Mononuclear cell (primary cell): ENCODE results near the gene CBX6. TPM values are rescaled to one million over a fixed set of nuclear protein-coding genes. Genes with fewer than 3 reads are reported as not detected.
"Not testable (repeated sequence)": the region's sequence is repeated elsewhere in the genome, so short reads cannot be mapped to it uniquely, and the experiment has no call there.

Experiments used
- H3K27me3 ChIP-seq: 2 replicates; pipeline ENCODE4 v1.6.0; 2011; ENCODE audit warnings: low read length, control low read depth; ENCODE audit not compliant: insufficient read depth
- H3K4me1 ChIP-seq: 2 replicates; pipeline ENCODE4 v1.5.1; 2011; ENCODE audit warnings: mild to moderate bottlenecking, low read length, control low read depth; ENCODE audit not compliant: insufficient read depth
- H3K4me3 ChIP-seq: 2 replicates; pipeline ENCODE4 v1.5.1; 2011; ENCODE audit warnings: mild to moderate bottlenecking, low read length, moderate library complexity
- H3K9me3 ChIP-seq: 2 replicates; pipeline ENCODE4 v1.5.1; 2011; ENCODE audit warnings: low read depth, mild to moderate bottlenecking, control low read depth, low read length
- total RNA-seq: library from RNA; depleted of rRNA; stranded (reverse); fragments of >200 nt; gene quantifications from one replicate; pipeline ENCODE4 v1.2.3, GENCODE V29; 2012

The CBX6 gene
- total RNA-seq, 1 donor = 28.7 TPM

DNA sequence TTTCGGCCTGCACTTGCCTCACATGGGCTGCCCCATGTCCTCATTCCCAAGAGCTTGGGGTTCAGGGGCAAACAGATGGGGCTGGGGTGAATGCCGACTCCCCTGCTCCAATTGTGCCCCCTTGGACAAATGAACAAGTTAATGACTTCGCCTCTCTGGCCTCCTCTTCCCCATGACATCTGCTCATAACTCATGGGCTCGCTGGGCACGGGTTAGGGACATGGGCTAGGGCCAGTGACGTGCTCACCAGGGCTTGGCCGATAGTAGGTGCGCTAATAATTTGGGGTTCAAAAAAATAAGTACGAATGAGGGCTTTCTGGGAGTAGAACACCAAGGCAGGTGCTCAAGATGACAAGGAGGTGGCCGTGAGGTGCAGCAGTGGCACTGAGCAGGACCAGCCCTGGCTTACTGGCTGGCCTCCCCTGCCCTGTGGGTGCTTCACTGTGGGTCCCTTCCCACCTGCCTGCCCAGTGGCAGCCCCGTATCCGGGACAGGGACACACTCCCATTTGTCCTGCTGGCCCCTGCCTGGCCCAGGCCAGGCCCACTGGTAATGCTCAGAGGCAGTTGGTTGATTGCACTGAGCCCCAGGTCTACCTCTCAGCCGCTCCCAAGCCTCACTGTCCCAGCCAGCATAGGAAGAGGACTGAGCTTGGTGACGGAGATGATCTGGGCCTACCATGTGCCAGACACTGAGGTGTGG, 12.3 kb downstream of the CBX6 start:
- H3K4me1 ChIP-seq = no peaks in the 10 kb centered on the region
- no peaks in the 10 kb centered on the region for H3K9me3 ChIP-seq
- H3K4me3 ChIP-seq = no peak overlapping the region
- H3K27me3 ChIP-seq = no peaks in the 10 kb centered on the region

DNA sequence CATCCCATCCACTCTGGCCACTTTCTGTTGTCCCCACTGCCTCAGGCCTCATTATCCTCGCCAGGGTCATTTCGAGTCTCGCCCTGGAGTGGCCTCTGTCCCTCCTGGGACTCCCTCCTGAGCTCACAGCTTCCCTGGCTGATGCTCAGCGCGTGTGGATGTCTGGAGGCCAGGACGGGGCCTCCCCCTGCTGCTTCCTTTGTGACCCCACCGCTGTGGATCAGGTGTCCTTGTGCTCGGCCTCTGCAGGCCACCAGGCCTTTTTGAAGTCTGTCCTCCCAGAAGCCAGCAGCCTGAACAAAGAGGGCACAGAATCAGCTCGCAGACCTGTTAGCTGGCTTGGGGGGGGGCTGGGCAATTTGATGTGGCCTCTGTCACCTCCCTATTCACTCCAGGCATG, 13.5 kb downstream of the CBX6 start:
- H3K27me3 ChIP-seq = no peaks in the 10 kb centered on the region
- H3K4me1 ChIP-seq = no peaks in the 10 kb centered on the region
- no peaks in the 10 kb centered on the region for H3K9me3 ChIP-seq
- H3K4me3 ChIP-seq = no peak overlapping the region

DNA sequence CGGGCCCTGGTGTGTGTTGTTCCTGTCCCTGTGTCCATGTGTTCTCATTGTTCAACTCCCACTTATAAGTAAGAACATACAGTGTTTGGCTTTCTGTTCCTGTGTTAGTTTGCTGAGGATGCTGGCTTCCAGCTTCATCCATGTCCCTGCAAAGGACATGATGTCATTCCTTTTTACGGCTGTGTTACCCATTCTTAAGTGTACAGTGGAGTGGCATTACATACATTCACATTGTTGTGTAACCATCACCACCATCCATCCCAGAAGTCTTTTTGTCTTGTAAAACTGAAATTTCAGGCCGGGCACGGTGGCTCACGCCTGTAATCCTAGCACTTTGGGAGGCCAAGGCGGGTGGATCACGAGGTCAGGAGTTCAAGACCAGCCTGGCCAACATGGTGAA, 17.5 kb downstream of the CBX6 start:
- not testable (repeated sequence) for H3K27me3 ChIP-seq, H3K4me3 ChIP-seq, H3K4me1 ChIP-seq, H3K9me3 ChIP-seq

DNA sequence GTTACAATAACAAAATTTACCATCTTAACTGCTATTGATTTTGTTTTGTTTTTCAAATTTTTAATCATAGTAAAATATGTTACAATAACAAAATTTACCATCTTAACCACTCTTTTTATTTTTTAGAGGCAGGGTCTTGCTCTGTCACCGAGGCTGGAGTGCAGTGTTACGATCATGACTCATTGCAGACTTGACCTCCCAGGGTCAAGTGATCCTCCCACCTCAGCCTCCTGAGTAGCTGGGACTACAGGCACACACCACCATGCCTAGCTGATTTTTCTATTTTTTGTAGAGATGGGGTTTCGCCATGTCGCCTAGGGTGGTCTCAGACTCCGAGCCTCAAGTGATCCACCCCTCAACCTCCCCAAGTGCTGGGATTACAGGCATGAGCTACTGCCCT, 18.1 kb downstream of the CBX6 start:
- H3K27me3 ChIP-seq, H3K9me3 ChIP-seq, H3K4me3 ChIP-seq, H3K4me1 ChIP-seq: not testable (repeated sequence)

DNA sequence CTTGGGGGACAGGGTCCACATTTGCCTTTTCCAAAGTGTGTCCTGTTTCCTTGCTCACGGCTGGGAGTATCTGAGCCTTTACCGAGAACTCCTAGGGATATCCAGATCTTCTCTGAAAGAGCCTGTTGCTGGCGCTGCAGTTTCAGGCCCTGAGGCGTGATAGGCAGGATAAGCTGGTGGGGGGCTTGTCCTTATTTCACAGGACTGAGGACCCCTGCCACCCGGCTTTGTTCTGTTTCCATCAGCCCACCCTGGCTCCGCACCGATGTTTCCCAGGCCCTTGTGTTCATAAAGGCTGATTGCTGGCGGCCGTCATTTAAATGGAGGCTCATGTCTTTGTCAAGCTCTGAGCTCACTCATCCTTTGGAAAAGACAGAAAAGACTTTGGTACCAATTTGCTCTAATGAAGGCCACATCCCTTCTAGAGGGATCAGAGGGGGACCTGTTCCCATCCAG, 18.8 kb downstream of the CBX6 start:
- H3K9me3 ChIP-seq = no peaks in the 10 kb centered on the region

DNA sequence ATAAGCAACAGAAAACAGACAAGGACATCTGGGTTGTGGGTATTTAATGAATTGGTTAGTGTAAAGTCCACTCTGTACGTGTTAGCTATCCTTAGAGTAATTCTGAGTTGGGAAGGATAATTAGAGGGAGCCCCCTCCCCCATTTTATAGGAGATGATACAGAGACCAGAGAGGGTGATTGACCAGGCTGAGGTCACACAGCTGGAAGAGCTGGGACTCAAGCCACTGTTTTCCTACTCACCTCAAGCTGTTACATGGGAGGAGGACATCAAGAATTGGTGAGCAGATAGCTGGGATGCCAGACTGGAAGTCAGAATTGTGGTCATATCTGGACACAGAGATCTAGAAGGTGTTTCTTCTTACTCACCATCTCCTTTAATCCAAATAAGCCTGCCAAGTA, 19.5 kb downstream of the CBX6 start:
- no peaks in the 10 kb centered on the region for H3K9me3 ChIP-seq
- no peak overlapping the region for H3K4me3 ChIP-seq
- no peaks in the 10 kb centered on the region for H3K4me1 ChIP-seq
- no peaks in the 10 kb centered on the region for H3K27me3 ChIP-seq

More for the DNA sequence above, 18.8 kb downstream of the CBX6 start:
- no peaks in the 10 kb centered on the region for H3K4me1 ChIP-seq
- no peak overlapping the region for H3K4me3 ChIP-seq
- H3K27me3 ChIP-seq = no peaks in the 10 kb centered on the region

DNA sequence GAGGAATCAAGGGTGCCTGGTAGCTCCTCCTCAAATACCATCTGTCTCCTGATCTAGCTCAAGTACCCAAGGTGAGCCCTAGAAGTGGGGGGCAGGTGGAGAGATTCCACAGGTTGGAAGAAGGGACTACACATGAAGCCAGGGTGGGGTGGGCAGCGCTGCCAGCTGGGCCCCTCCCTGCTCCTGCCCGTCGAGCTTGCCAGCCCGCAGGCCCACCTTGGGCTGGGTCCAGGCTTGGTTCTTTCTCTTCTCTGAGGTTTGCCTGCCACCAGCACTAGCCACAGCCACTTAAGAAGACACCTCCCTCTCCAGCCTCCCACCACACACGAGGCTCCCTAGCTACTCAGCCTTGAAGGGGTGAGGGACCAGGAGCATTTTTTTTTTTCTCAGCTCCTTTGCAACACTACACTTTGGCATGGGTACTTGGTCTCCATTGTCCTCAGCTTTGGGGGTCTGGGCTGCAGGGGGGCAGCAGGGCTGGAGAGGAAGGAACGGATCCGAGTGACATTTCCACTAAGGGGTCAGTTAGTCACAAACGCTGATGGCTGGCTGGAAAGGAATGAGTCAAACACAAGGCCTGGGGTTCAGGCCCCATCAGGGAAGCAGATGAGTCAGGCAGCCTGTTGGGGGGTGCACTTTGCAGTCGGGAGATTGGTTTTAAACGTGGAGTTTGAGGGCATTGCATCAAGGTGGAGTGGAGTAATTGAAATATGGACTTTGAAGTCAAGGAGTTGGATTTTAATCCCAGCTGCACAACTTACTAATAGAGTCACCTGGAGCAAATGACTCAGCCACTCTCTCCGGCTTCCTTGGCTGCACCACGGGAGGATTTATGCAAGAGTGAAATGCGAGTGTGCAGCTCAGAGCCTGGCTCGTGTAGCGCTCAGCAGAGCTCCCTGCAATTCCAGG, 20.8 kb downstream of the CBX6 start:
- Histone ChIP-seq H3K4me1 (no peaks in the 10 kb centered on the region), H3K4me3 (no peak overlapping the region), H3K9me3 (no peaks in the 10 kb centered on the region), H3K27me3 (peaks cover 2% of the 10 kb centered on the region)

DNA sequence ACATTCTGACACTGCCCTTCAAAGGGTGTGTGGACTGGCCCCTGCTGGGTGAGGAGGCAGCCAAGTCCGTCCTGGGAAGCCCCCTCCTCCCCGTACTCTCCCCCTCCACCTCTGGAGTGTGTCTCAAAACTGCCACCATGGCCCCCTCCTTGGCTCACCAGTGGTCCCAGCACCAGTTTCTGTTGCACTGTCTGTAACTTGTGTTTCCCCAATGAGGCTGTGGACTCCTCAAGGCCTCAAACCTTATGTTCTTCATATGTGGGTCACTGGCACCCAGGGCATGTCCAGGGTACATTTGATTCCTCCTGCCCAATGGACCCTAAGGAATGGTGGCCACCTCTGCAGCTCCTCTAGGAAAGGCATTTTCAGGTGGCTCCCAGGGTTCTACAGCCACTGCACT, 21.6 kb downstream of the CBX6 start:
- H3K27me3 ChIP-seq = peaks cover 6% of the 10 kb centered on the region
- no peaks in the 10 kb centered on the region for H3K9me3 ChIP-seq
- H3K4me1 ChIP-seq = no peaks in the 10 kb centered on the region
- H3K4me3 ChIP-seq = no peak overlapping the region

DNA sequence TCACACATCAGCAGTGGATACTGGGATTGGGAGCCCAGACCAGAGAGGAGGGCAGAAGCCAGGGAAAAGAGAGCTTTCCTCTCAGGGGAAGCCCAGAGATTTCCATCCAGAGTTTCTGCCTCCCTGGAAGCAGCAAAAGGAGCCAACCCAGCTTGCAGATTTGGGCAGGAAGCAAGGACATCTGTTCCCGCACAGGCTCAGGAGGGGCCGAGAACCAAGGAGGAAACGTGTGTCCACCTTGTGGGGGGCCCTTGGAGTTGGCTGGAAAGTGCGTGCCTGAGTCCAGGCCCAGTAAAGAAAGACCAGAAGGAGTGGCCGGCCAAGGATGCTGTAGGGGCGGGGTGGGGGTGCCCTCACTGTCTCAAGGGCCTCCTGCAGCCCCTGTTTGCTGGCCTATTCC, 22.2 kb downstream of the CBX6 start:
- peaks cover 12% of the 10 kb centered on the region for H3K27me3 ChIP-seq
- H3K4me1 ChIP-seq = no peaks in the 10 kb centered on the region
- H3K4me3 ChIP-seq = no peak overlapping the region
- no peaks in the 10 kb centered on the region for H3K9me3 ChIP-seq

DNA sequence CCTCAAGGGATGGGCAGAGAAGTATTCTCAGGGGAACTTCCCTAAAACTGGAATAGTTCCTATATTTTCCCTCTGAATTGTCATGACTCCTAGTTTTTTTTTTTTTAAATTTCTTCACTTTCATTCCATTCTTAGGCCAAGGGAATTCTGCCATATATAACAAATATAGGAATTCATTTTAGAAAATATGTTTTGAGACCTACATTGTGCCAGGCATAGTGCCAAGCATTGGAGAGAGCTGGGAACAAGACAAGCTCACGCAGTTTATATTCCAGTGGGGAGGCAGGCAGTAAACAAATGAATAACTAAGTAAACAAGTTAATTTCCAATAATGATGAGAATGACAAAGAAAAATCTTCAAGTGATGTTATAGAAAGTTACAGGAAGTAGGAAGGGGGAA, 25.6 kb downstream of the CBX6 start:
- H3K4me3 ChIP-seq = no peak overlapping the region
- no peaks in the 10 kb centered on the region for H3K9me3 ChIP-seq
- H3K4me1 ChIP-seq = peaks cover 19% of the 10 kb centered on the region
- H3K27me3 ChIP-seq = peaks cover 34% of the 10 kb centered on the region

DNA sequence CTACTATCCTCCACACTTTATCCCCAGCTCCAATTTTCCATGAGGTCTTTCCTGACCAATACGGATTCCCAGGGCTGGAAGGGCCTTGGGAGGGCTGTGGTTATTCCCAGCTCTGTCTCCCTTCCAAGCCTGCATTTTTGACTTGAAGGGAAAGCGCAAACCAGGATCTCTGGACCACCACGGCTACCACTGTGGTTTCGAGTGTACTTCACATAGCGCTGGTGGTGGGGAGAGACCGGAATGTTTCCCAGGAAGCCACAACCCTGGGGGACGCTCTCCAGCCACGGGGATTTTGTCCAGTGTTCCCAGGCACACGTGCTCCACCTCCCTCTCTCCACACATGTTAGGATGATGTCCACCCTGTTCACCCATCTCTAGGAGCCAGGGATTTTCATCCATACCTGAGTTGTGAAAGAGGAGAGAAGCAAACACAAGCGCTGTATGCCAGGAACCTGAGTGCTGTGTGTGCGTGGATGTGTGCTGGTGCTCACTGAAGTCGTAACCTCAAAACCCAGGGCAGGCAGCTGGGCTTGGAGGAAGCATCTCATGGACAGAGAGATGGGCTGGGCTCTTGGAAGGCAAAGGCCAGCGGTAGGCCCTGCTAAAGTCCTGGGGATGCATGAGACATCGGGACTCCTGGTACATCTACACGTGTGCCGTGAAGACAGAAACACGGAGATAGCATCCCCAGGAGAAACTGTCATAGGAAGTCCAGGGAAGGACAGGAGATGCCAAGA, 26.8 kb downstream of the CBX6 start:
- H3K4me3 ChIP-seq = no peak overlapping the region
- peaks cover 37% of the 10 kb centered on the region for H3K27me3 ChIP-seq
- H3K4me1 ChIP-seq = peaks cover 19% of the 10 kb centered on the region
- H3K9me3 ChIP-seq = no peaks in the 10 kb centered on the region

DNA sequence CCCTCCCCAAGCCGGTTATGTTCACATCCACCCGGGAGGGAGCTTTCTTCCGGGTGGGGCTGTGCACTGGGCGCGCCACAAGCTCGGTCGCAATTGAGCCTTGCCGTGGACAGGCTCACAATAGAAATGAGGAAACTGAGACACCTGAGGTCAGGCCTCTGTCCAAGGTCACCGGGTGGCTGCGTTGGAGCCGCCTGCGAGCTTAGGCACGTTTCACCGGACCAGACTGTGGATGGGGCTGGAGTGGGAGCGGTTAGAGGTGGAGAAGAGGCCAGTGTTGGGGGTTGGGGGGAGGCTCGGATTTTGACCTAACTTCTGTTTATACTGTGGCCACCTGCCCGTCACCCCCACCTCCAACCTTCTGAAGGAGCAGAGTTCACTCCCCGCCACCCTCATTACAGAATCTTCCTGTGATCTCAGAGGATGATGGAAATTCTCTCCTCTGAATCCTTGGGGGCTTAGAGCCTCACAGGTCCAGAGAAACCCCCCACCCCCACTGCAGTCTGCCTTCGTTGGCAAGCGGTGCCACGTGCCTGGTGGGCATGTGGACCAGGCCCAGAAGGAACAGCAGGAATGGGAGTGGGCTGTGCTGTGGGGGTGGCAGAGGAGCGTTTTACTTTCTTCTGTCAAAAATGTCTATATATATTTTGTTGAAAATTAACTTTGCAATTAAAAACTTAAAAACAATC, 27.6 kb downstream of the CBX6 start:
- H3K27me3 ChIP-seq = peaks cover 37% of the 10 kb centered on the region
- peaks cover 19% of the 10 kb centered on the region for H3K4me1 ChIP-seq
- H3K9me3 ChIP-seq = no peaks in the 10 kb centered on the region
- H3K4me3 ChIP-seq = no peak overlapping the region

DNA sequence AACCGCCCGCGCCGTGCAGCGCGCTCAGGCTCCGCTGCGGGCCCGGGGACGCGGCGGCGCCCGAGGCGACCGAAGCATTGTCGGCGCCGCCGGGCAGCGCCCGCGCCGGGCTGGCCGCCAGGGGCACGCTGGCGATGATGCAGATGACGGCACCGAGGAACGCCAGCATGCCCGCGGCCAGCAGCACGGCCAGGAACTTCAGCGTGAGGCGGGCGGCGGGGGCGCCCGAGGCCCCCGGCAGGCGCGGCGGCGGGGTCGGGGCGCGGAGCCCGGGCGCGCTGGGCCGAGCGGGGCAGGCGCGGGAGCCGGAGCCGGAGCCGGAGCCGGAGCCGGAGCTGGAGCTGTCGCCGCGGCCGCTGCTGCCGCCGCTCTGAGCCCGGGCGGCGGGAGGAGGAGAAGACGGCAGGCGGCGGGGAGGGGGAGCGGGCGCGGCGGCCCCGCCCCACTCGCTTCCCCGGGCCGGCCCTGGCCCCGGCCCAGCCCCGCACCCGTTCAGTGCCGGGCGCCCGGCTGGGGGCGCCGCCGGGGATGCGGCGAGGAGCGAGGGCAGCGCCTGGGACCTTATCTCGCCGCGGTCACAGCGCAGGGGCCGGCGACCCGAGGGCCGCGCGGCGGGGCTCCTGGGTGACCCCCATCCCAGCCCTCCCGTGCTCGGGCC, 28.2 kb downstream of the CBX6 start, which contains the start of gene NPTXR:
TSS of gene NPTXR (minus strand) at position 372 of the 658 bp plus-strand sequence.
- Histone ChIP-seq H3K4me3 (no peak within 1 kb of the TSS), H3K4me1 (peaks cover 19% of the 10 kb centered on the region), H3K9me3 (no peaks in the 10 kb centered on the region), H3K27me3 (peaks cover 37% of the 10 kb centered on the region)

DNA sequence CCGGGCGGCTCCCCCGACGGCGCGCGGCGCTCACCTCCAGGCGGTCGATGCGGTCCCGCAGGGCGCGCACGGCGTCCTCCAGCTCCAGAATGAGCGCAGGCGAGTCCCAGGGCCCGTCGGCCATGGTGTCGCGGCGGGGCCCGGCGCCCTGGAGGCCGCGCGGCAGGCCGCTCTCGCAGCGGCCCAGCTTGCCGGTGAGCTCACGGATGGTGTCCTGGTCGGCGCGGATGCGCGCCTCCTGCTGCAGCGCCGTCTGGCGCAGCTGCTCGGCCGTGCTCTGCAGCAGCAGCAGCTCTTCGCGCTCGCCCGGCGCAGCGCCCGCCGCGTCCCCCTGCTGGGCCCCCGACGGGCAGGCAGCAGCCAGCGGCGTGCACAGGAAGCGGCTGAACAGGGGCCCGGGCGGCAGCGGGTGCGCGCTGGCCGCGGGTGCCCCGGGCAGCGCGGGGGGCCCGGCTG, 28.8 kb downstream of the CBX6 start:
- Histone ChIP-seq H3K27me3 (peaks cover 37% of the 10 kb centered on the region), H3K4me1 (peaks cover 19% of the 10 kb centered on the region), H3K9me3 (no peaks in the 10 kb centered on the region), H3K4me3 (no peak overlapping the region)
